A549 treated with DMSO at 1 μM for 4 hours (cell line): Measurements from ENCODE around the gene DDX3X. TPM values are rescaled to one million over a fixed set of nuclear protein-coding genes. Genes with fewer than 3 reads are reported as not detected.

ENCODE experiments used
- total RNA-seq: library from RNA; stranded (reverse); fragments of 200-300 nt; extraction: Qiagen RNA extraction; gene quantifications from 5 replicates; pipeline ENCODE4 v1.2.3, GENCODE V29; 2022; ENCODE audit warnings: low read depth

The DDX3X gene
- total RNA-seq: 166 to 273 TPM (median 222 TPM) in 5 replicates

DNA sequence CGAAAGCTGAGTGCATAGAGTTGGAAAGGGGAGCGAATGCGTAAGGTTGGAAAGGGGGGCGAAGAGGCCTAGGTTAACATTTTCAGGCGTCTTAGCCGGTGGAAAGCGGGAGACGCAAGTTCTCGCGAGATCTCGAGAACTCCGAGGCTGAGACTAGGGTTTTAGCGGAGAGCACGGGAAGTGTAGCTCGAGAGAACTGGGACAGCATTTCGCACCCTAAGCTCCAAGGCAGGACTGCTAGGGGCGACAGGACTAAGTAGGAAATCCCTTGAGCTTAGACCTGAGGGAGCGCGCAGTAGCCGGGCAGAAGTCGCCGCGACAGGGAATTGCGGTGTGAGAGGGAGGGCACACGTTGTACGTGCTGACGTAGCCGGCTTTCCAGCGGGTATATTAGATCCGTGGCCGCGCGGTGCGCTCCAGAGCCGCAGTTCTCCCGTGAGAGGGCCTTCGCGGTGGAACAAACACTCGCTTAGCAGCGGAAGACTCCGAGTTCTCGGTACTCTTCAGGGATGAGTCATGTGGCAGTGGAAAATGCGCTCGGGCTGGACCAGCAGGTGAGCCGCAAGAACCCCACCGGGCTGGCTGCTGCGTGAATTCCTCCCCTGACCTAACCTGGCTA, at the start of gene DDX3X:
DDX3X (plus strand) TSS at position 419 of the 619 bp plus-strand sequence; CDS start at position 510, 91 bp downstream.

Other genes starting within 250 kb of the DDX3X start
- 27.4 to 38.5 TPM (median 33.4 TPM) in 5 replicates for gene USP9X, start 248.7 kb upstream of the DDX3X start, total RNA-seq
- gene NYX, start 113.2 kb downstream of the DDX3X start, total RNA-seq: not detected in 5 replicates